HCT116 (cell line): ENCODE data around the gene MFAP3L. TPM values are rescaled to one million over a fixed set of nuclear protein-coding genes. Genes with fewer than 3 reads are reported as not detected.

ENCODE experiments used
- ATAC-seq: fragments of 200-7000 bp; cut with Tn5 transposase; 2 replicates; pipeline ENCODE4 v1.9.1; 2020; ENCODE audit warnings: mild to moderate bottlenecking, moderate library complexity
- BruUV-seq: library from RNA; stranded (reverse); fragments of 400-500 nt; replicated peaks from 2 replicates; lab custom pipeline; 2021; lab: Mats Ljungman, UMichigan
- CTCF ChIA-PET: fragments of 300-600 bp; sonication (Branson Sonifier 250); formaldehyde crosslinking; loops from one replicate; lab custom pipeline; 2021; ENCODE audit warnings: antibody characterized with exemption; lab: Charles Lee
- POLR2A ChIA-PET: fragments of 300-600, 350-600 bp; sonication (Branson Sonifier 250); formaldehyde crosslinking; loops from one replicate; lab custom pipeline; 2021; ENCODE audit warnings: antibody characterized with exemption; lab: Charles Lee
- RAD21 ChIA-PET, 2 experiments: fragments of 300-600 bp; sonication (Branson Sonifier 250); formaldehyde crosslinking; loops; one replicate each; lab custom pipeline; 2023; ENCODE audit warnings: low total read pairs in 2 of 2; ENCODE audit not compliant: uncharacterized antibody in 2 of 2, unreplicated experiment in 2 of 2, low non-redundant PET in 1 of 2; lab: Charles Lee
- DNase-seq: peaks from one replicate; pipeline ENCODE4 v3.0.0-alpha.2; 2010; ENCODE audit warnings: low read depth, low spot score
- H2AFZ ChIP-seq: fragments of 200-600 bp; shearing (Covaris generic), sonication (generic); 2 replicates; pipeline ENCODE4 v1.6.1; 2017; ENCODE audit warnings: low read depth, mixed run types, mixed read lengths, antibody characterized with exemption, low read length; ENCODE audit not compliant: poor library complexity, severe bottlenecking
- H3K27ac ChIP-seq: 2 replicates; pipeline ENCODE4 v1.5.1; 2012; ENCODE audit warnings: low read depth, low read length
- H3K27me3 ChIP-seq: fragments of 200-600 bp; sonication (generic); 2 replicates; pipeline ENCODE4 v1.6.1; 2016; ENCODE audit warnings: mixed run types, low read length, mixed read lengths; ENCODE audit not compliant: insufficient read depth
- H3K36me3 ChIP-seq, 2 experiments: fragments of 200-500 bp in 1 of 2; fragments of 200-600 bp in 1 of 2; sonication (Bioruptor generic) in 1 of 2; sonication (generic) in 1 of 2; 2 replicates each; pipeline versions ENCODE4 v1.5.1 to v1.6.1; 2014 to 2016; ENCODE audit warnings: low read length in 2 of 2, inconsistent platforms in 1 of 2, mixed read lengths in 1 of 2, mixed run types in 1 of 2; ENCODE audit not compliant: insufficient read depth in 2 of 2, control insufficient read depth in 1 of 2
- H3K4me1 ChIP-seq, 2 experiments: fragments of 200-600 bp in 1 of 2; sonication (generic) in 1 of 2; 2 replicates each; pipeline versions ENCODE4 v1.5.1 to v1.6.1; 2012 to 2017; ENCODE audit warnings: low read length in 2 of 2, inconsistent platforms in 1 of 2, mild to moderate bottlenecking in 1 of 2, mixed read lengths in 1 of 2, mixed run types in 1 of 2, moderate library complexity in 1 of 2; ENCODE audit not compliant: insufficient read depth in 2 of 2, control insufficient read depth in 1 of 2
- H3K4me2 ChIP-seq: fragments of 200-600 bp; sonication (generic); 2 replicates; pipeline ENCODE4 v1.6.1; 2017; ENCODE audit warnings: mixed run types, low read length, mixed read lengths
- H3K4me3 ChIP-seq, 2 experiments: fragments of 200-600 bp in 1 of 2; sonication (generic) in 1 of 2; replicated peaks in 1 of 2; 2 replicates each; pipeline ENCODE4 v1.5.1; 2011 to 2016; ENCODE audit warnings: low read length in 2 of 2, control low read depth in 1 of 2, low read depth in 1 of 2, mild to moderate bottlenecking in 1 of 2, mixed read lengths in 1 of 2, mixed run types in 1 of 2
- H3K79me2 ChIP-seq: fragments of 200-600 bp; sonication (generic); 2 replicates; pipeline ENCODE4 v1.6.1; 2017; ENCODE audit warnings: mild to moderate bottlenecking, mixed run types, low read length, moderate library complexity, mixed read lengths; ENCODE audit not compliant: insufficient read depth
- H3K9ac ChIP-seq: fragments of 200-600 bp; sonication (generic); 2 replicates; pipeline ENCODE4 v1.6.1; 2016; ENCODE audit warnings: low read length, mixed read lengths
- H3K9me2 ChIP-seq: fragments of 200-600 bp; sonication (generic), shearing (Covaris generic); 2 replicates; pipeline ENCODE4 v1.6.1; 2017; ENCODE audit warnings: mixed run types, mild to moderate bottlenecking, moderate library complexity; ENCODE audit not compliant: insufficient read depth
- H3K9me3 ChIP-seq, 2 experiments: fragments of 200-500 bp in 1 of 2; fragments of 200-600 bp in 1 of 2; sonication (Bioruptor generic) in 1 of 2; sonication (generic) in 1 of 2; 2 replicates each; pipeline ENCODE4 v1.6.1; 2014 to 2017; ENCODE audit warnings: low read length in 2 of 2, mixed read lengths in 2 of 2, inconsistent platforms in 1 of 2, low read depth in 1 of 2, mild to moderate bottlenecking in 1 of 2, mixed run types in 1 of 2, moderate library complexity in 1 of 2; ENCODE audit not compliant: control insufficient read depth in 1 of 2, insufficient read depth in 1 of 2
- H4K20me1 ChIP-seq: fragments of 200-600 bp; sonication (generic), shearing (Covaris generic); 2 replicates; pipeline ENCODE4 v1.6.1; 2017; ENCODE audit warnings: mixed run types, mild to moderate bottlenecking, moderate library complexity; ENCODE audit not compliant: insufficient read depth
- CBX3 ChIP-seq: IDR thresholded peaks from 2 replicates; pipeline ENCODE4 v1.6.1; 2012; ENCODE audit warnings: low read depth
- CTCF ChIP-seq, 3 experiments: fragments of 200-600 bp in 1 of 3; sonication (generic) in 1 of 3; IDR thresholded peaks in 2 of 3; conservative IDR thresholded peaks in 1 of 3; 2 replicates each; pipeline ENCODE4 v1.5.1; 2012 to 2017; ENCODE audit warnings: low read depth in 2 of 3, low read length in 2 of 3, antibody characterized with exemption in 1 of 3, borderline replicate concordance in 1 of 3, control low read depth in 1 of 3, mild to moderate bottlenecking in 1 of 3, mixed read lengths in 1 of 3, mixed run types in 1 of 3, moderate library complexity in 1 of 3; ENCODE audit not compliant: insufficient read depth in 1 of 3
- EGR1 ChIP-seq: IDR thresholded peaks from 2 replicates; pipeline ENCODE4 v1.6.1; 2012; ENCODE audit warnings: low read depth
- ELF1 ChIP-seq: IDR thresholded peaks from 2 replicates; pipeline ENCODE4 v1.6.1; 2012; ENCODE audit warnings: low read depth, borderline replicate concordance
- EZH2 ChIP-seq: fragments of 200-600 bp; sonication (generic); IDR thresholded peaks from 2 replicates; pipeline ENCODE4 v1.6.1; 2017; ENCODE audit warnings: antibody characterized with exemption, mixed run types
- EZH2phosphoT487 ChIP-seq: fragments of 200-600 bp; IDR thresholded peaks from 2 replicates; pipeline ENCODE4 v1.6.1; 2018; ENCODE audit warnings: antibody characterized with exemption, borderline replicate concordance
- FOSL1 ChIP-seq: IDR thresholded peaks from 2 replicates; pipeline ENCODE4 v1.6.1; 2012; ENCODE audit warnings: low read depth
- POLR2A ChIP-seq: IDR thresholded peaks from 2 replicates; pipeline ENCODE4 v1.7.0; 2011; ENCODE audit warnings: borderline replicate concordance; ENCODE audit not compliant: insufficient read depth, insufficient read length; ENCODE audit errors: extremely low read depth
- RAD21 ChIP-seq: IDR thresholded peaks from 2 replicates; pipeline ENCODE4 v1.6.1; 2012; ENCODE audit warnings: low read depth, mild to moderate bottlenecking
- SP1 ChIP-seq: IDR thresholded peaks from 2 replicates; pipeline ENCODE4 v1.6.1; 2012; ENCODE audit warnings: low read depth
- SRF ChIP-seq: IDR thresholded peaks from 2 replicates; pipeline ENCODE4 v1.6.1; 2012; ENCODE audit warnings: low read depth
- ZFX ChIP-seq: fragments of 450-650 bp; IDR thresholded peaks from 2 replicates; pipeline ENCODE4 v1.6.1; 2017
- ZNF274 ChIP-seq: fragments of 200-500 bp; sonication (Bioruptor generic); IDR thresholded peaks from 2 replicates; pipeline ENCODE4 v1.6.1; 2014; ENCODE audit warnings: mild to moderate bottlenecking, low read depth, low read length, inconsistent platforms
- intact Hi-C: fragments of 100-400 bp; cut with micrococcal nuclease; formaldehyde crosslinking; loops from 2 replicates; pipeline ENCODE4 v1.10.0; 2022
- total RNA-seq: library from RNA; stranded (reverse); gene quantifications from one replicate; pipeline ENCODE4 v1.2.1, GENCODE V29; 2021; ENCODE audit not compliant: unreplicated experiment
- TF ChIP-seq, protein P1 (sequence below): IDR thresholded peaks from 2 replicates; pipeline ENCODE4 v1.6.1; 2012

Gene MFAP3L
- total RNA-seq, 1 experiment from 2014 or later: 8.4 TPM

DNA sequence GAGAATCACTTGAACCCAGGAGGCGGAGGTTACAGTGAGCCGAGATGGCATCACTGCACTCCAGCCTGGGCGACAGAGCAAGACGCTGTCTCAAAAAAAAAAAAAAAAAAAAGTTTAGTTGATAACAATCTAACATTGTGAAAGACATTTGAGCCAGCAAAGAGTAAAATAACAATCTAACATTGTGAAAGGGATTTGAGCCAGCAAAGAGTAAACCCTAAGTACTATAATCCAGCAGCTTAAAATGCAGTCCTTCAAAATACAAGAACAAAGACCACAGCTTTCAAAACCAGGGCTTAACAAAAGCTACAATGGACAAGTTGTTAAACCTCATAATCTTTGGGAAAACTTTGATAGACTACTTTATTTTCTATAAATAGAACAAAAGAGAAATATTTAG, 16.9 kb downstream of the MFAP3L start:
- no TSS peak for BruUV-seq
- POLR2A ChIA-PET: interaction anchor here (0.7 kb wide), 1 partner anchor 31 kb away, joined by 3 read pairs; no protein-coding TSS in a partner anchor

GRCh38 chr4:170008801-170009200, 17.4 kb downstream of the MFAP3L start:
- no peaks in the 10 kb centered on the region for H4K20me1 ChIP-seq
- DNase-seq (no peak), ATAC-seq (no peak)
- CTCF ChIA-PET: interaction anchor here (1.2 kb wide), 1 partner anchor 198 kb away, joined by 4 read pairs; no protein-coding TSS in a partner anchor
- H3K4me3 ChIP-seq: no peak overlapping the region
- POLR2A ChIA-PET: no interaction called here
- H3K9me3 ChIP-seq: no peaks in the 10 kb centered on the region
- no peak overlapping the region for H3K27ac ChIP-seq
- RAD21 ChIA-PET: no interaction called here
- no peaks in the 10 kb centered on the region for H3K27me3 ChIP-seq
- H2AFZ ChIP-seq: no peak overlapping the region
- no TSS peak for BruUV-seq
- no peak overlapping the region for H3K9ac ChIP-seq
- no peak overlapping the region for H3K4me2 ChIP-seq
- intact Hi-C loops: no loop called here
- no peaks in the 10 kb centered on the region for H3K9me2 ChIP-seq
- peaks cover 0 to 2% of the 10 kb centered on the region in 2 experiments; a peak in 2 of 4 replicates for H3K4me1 ChIP-seq
- H3K36me3 ChIP-seq: no peaks in the 10 kb centered on the region
- no peaks in the 10 kb centered on the region for H3K79me2 ChIP-seq
- TF ChIP-seq SP1: no peak
- TF ChIP-seq RAD21: no peak
- TF ChIP-seq FOSL1: no peak
- TF ChIP-seq ELF1: no peak
- TF ChIP-seq EZH2phosphoT487: no peak
- no peak for TF ChIP-seq ZFX
- TF ChIP-seq POLR2A: no peak
- TF ChIP-seq ZNF274: no peak
- TF ChIP-seq, protein P1, sequence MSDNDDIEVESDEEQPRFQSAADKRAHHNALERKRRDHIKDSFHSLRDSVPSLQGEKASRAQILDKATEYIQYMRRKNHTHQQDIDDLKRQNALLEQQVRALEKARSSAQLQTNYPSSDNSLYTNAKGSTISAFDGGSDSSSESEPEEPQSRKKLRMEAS: no peak
- TF ChIP-seq SRF: no peak
- TF ChIP-seq EGR1: no peak

More for the DNA sequence above, 16.9 kb downstream of the MFAP3L start:
- H4K20me1 ChIP-seq: no peaks in the 10 kb centered on the region
- peaks cover 0 to 2% of the 10 kb centered on the region in 2 experiments; a peak in 2 of 4 replicates for H3K4me1 ChIP-seq
- H3K9ac ChIP-seq: no peak overlapping the region
- no peaks in the 10 kb centered on the region for H3K9me2 ChIP-seq
- H2AFZ ChIP-seq: no peak overlapping the region
- no peaks in the 10 kb centered on the region for H3K36me3 ChIP-seq
- no peaks in the 10 kb centered on the region for H3K9me3 ChIP-seq
- intact Hi-C loops: no loop called here
- ATAC-seq: no peak
- H3K27me3 ChIP-seq: no peaks in the 10 kb centered on the region
- ChIA-PET CTCF (interaction anchor here (1.2 to 1.6 kb wide), 2 partner anchors 199 kb away, joined by 4 to 6 read pairs; no protein-coding TSS in a partner anchor), RAD21 (no interaction called here)
- no peak for DNase-seq
- H3K4me3 ChIP-seq: no peak overlapping the region
- TF ChIP-seq ZFX: no peak
- TF ChIP-seq EZH2: no peak
- no peak for TF ChIP-seq CBX3
- TF ChIP-seq CTCF (IDR thresholded peaks at IDR 0.05 in 2 of 3, conservative IDR thresholded peaks at IDR 0.05 in 1 of 3; ENCODE audit: borderline replicate concordance in 1 of 3, insufficient read depth in 1 of 3, low read depth in 2 of 3, low read length in 2 of 3): no peak
- TF ChIP-seq EZH2phosphoT487: no peak
- H3K27ac ChIP-seq: no peak overlapping the region
- H3K79me2 ChIP-seq: no peaks in the 10 kb centered on the region
- H3K4me2 ChIP-seq: no peak overlapping the region
